Stimulated activated CD8-positive, alpha-beta memory T cell treated with anti-CD3 and anti-CD28 coated beads, Interleukin-4, amount 100 ng/mL, for 1 hour (primary cell): ENCODE data around the gene KLF11.
"Not testable (repeated sequence)": the region's sequence is repeated elsewhere in the genome, so short reads cannot be mapped to it uniquely, and the experiment has no call there.

Source experiments
- DNase-seq, 2 donors: peaks; one replicate each; pipeline ENCODE4 v3.0.0-alpha.2; 2020; ENCODE audit warnings: low read depth in 2 of 2, low spot score in 1 of 2

Gene KLF11

GRCh38 chr2:10083692-10084211, 40.4 kb downstream of the KLF11 start:
- DNase-seq, result no peak

GRCh38 chr2:10084223-10084865, 41.0 kb downstream of the KLF11 start:
- DNase-seq, result no peak

DNA sequence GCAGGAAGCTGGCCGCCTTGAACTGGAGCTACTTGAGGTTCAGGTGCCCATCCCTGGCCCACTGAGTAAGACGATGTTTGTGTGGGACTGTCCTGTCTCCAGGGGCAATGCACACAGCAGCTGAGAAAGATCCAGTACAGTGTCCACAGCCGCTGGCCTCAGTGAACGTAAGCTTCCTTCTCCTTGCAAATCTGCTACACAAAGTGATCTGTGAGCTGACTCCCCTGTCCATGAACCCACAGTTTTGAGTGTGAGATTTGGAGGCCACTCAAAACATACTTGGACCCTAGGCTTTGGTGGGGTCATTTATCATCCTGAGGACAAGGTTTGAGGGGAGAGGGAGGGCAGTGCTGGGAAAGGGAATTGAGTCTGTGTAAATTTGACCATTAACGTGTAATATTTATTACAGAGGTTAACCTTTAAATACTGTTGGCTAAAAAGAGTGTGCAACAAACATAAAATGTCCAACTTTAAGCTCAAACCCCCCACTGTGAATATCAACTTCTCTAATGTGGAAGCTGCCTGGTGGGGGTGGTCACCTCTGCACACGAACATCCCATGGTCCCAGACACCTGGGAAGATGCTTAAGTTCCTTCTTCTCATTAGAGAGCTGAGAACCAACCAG, 41.8 kb downstream of the KLF11 start:
- DNase-seq, result no peak

DNA sequence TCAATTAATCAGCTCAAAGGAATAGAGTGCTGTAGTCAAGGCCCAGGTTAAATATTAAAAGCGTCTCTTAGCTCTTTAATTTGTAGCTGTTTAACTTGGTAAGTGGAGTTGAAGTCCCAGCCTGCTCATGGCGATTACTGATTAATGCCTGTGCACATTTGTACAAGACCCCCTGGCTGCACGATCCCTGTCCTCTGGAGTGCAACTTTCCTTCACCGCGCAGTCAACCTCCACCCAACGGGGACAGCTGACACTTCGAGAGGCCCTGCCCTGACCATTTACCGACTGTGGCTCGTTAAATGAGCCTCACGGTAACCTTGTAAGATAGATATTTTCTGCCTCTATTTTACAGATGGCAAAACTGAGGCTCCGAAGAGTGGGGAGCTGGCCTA, 42.3 kb downstream of the KLF11 start:
- DNase-seq, result no peak

DNA sequence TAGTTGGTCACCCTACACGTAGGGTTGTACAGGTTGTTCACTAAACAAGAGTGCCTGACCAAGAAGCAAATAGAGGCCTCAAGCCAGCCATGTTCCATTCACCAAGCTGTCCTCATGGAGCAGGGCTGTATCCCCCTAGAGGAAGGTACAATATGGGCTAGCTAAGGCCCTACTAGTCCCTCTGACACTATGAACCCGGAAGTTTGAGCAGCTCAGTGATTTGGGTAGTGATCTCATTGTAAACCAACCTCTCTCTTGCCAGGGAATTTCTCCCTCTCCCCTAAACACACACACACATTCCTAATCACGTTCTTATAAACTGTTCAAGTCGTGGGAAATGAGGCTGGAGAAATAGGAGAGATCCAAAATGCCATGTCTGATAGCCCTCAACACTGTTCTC, 43.6 kb downstream of the KLF11 start:
- DNase-seq, result no peak

DNA sequence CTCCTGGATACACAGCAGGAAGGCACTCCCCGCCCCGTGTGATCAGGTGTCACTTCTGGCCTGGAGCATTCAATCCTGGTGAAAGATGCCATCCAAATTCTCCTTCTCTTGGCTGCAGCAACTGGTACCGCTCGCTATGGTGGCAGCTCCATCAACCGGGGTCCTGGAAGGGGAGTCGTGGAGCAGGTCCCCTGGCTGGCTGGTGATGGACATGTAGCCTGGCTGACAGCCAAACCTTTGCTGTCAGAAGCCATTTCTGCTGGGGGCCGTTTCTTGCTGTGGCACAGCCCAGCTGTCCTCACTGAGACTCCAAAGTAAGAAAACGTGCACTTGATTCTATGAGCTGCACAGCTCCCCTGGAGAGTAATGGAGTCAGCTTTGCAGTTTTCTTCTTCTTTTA, 44.0 kb downstream of the KLF11 start:
- no peak for DNase-seq

GRCh38 chr2:10089565-10090190, 46.3 kb downstream of the KLF11 start:
- no peak for DNase-seq

GRCh38 chr2:10091182-10091888, 48.0 kb downstream of the KLF11 start:
- no peak for DNase-seq

- DNase-seq, result not testable (repeated sequence)
Observed at GRCh38 chr2:10091889-10092244, 48.5 kb downstream of the KLF11 start.

- DNase-seq, result no peak
Observed at GRCh38 chr2:10094271-10094814, 51.0 kb downstream of the KLF11 start.

DNA sequence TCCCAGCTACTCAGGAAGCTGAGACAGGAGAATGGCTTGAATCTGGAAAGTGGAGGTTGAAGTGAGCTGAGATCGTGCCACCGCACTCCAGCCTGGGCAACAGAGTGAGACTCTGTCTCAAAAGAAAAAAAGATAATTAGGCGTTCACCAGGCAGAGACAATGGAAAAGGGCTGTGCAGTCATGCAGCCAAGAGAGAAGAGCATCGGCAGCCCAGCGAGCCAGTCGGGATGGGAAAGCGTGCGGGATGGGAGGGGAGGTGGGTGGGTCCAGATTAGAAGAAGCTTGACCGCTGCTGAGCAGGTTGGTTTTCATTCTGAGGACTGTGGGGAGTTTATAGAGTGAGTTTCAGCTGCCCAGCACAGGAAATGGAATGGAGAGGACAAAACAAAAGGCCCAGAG, 51.8 kb downstream of the KLF11 start:
- no peak for DNase-seq

DNA sequence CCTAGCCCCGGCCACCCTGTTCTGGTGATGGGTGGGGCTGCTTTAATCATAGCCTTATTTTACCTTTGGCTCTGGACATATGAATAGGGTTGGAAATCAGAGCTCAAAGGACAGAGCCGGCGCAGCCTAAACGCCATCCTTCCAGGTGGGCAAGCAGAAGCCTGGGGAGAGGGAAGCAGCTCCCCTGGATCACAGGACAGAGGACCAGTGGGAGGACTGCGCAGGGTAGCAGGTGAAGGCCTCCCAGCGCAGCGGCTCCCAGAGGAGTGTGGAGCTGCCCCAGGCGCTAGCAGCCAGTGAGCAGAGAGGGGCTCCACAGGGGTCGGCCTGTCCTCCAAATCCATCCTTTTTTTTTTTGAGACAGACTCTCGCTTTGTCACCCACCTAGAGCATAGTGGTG, 53.3 kb downstream of the KLF11 start:
- no peak for DNase-seq

DNA sequence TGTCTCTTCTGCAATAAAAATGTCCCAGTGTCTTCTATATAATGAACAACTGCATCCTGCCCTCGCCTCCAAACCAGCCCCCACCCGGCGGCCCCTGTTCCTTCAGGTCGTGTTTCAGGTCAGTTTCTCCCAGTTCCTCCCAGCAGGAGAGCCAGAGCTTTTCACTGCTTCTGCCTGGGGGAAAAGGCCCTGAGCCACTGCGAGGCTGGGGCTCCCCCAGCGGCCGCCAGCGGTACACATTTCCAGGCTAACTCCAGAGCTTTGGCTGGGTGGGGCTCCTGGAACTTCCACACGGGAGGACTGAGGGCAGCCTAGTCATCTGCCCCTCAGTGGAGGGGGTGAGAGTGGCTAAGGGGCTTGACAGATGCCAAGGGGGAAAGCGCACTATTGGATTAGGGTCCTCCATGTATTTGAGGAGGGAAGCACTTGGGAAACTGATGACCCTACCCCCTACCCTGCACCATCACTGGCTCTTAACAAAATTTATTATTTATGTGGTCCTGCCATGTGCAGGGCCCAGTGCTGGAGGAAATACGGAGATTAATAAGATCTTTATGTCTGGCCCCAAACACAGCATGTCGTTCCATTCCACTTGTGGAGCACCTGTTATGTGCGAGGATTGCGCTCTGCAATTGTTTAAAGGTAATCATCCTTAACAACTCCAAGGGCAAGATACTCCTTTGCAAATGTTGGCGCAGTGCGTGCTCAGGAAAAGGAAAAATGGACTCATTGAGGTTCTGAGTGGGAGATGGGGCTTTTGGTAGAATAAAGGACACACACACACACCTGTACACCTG, 54.2 kb downstream of the KLF11 start:
- no peak for DNase-seq

DNA sequence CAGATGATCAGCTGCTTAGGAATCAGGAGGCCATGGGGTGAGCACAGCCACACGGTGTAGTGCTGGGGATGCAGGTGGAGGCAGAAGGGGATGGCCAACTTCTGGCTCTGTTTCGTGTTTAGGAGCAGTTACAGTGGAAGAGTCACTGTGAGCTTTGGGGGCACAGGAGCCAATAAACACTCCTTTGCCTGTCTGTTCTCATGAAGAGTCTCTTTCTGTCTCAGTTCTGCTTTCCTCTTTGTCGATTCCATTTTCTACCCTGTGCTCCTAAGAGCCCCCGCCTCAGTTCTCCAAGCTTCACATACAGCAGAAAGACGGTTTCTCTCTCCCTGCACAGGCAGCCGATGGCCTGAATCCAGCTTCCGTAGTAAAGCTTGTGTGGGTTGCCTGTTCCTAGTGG, 58.1 kb downstream of the KLF11 start:
- no peak for DNase-seq

DNA sequence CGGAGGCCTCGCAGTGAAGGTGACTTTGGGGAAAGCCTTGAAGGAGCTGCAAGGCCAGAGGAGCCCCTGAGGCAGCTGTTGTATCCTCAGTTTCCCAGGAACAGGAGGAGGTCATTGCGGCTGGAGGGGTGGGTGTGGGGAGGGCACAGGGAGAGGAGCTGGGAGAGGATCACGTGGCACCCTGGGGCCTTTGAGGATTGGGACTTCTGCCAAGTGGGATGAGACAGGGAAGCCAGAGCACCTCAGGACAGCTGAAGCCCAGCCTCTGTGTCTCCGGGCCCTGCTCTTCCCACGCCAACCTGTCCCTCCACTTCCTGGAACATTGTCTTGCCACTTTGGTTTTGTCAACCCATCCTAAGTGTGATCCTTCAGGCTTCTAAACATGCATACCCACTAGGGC, 59.8 kb downstream of the KLF11 start:
- DNase-seq, result no peak
